Transverse colon (tissue), 4 donors: ENCODE data around the gene PIGC. TPM values are rescaled to one million over a fixed set of nuclear protein-coding genes. Genes with fewer than 3 reads are reported as not detected.

Experiments
- DNase-seq: peaks from one replicate; pipeline ENCODE4 v3.0.0-alpha.2; 2019
- H3K27ac ChIP-seq, 4 donors: fragments of 200-600 bp; sonication (generic); 2 replicates each; pipeline ENCODE4 v1.5.1; 2016 to 2018; ENCODE audit warnings: inconsistent platforms in 4 of 4
- H3K27me3 ChIP-seq: fragments of 200-600 bp; sonication (generic); 2 replicates; pipeline ENCODE4 v1.5.1; 2017; ENCODE audit warnings: inconsistent platforms
- H3K36me3 ChIP-seq, 4 donors: fragments of 200-600 bp; sonication (generic); 2 replicates each; pipeline ENCODE4 v1.5.1; 2017 to 2019; ENCODE audit warnings: inconsistent platforms in 4 of 4
- H3K4me1 ChIP-seq, 4 donors: fragments of 200-600 bp; sonication (generic); 2 replicates each; pipeline ENCODE4 v1.5.1; 2017 to 2020; ENCODE audit warnings: inconsistent platforms in 4 of 4
- H3K4me3 ChIP-seq, 4 donors: fragments of 200-600 bp; sonication (generic); 1 replicate in 1 of 4; 2 replicates in 3 of 4; pipeline versions ENCODE4 v1.5.1 to v1.6.1; 2017 to 2019; ENCODE audit warnings: inconsistent platforms in 4 of 4
- H3K9me3 ChIP-seq, 2 donors: fragments of 200-600 bp; sonication (generic); 2 replicates each; pipeline ENCODE4 v1.5.1; 2017 to 2019; ENCODE audit warnings: inconsistent platforms in 2 of 2
- CTCF ChIP-seq, 5 experiments: fragments of 200-600 bp in 3 of 5; fragments of 450-650 bp in 2 of 5; sonication (generic) in 3 of 5; IDR thresholded peaks; 1 replicate in 2 of 5; 2 replicates in 3 of 5; pipeline ENCODE4 v1.5.1; 2016 to 2017; ENCODE audit warnings: antibody characterized with exemption in 5 of 5, inconsistent platforms in 3 of 5, mild to moderate bottlenecking in 2 of 5, moderate library complexity in 1 of 5
- EP300 ChIP-seq: sonication (generic); formaldehyde crosslinking; IDR thresholded peaks from one replicate; pipeline ENCODE4 v1.6.1; 2017; ENCODE audit warnings: antibody characterized with exemption, low read depth
- POLR2A ChIP-seq: fragments of 450-650 bp; IDR thresholded peaks from one replicate; pipeline ENCODE4 v1.6.1; 2016; ENCODE audit warnings: antibody characterized with exemption, mild to moderate bottlenecking, moderate library complexity
- POLR2AphosphoS5 ChIP-seq, 3 donors: sonication (generic); formaldehyde crosslinking; IDR thresholded peaks; one replicate each; pipeline ENCODE4 v1.6.1; 2016; ENCODE audit warnings: antibody characterized with exemption in 3 of 3
- WGBS, 2 donors: methylation state at CpG; one replicate each; pipeline ENCODE4 v1.1.5; 2018; ENCODE audit warnings: low coverage in 1 of 2; 5-methylcytosine and 5-hydroxymethylcytosine counted together
- in situ Hi-C, 4 donors: fragments of 200-750 bp; cut with MboI; loops; one replicate each; pipeline versions ENCODE4 v1.15.0 to v1.15.1; 2017; ENCODE audit warnings: low sequenced_read_pairs in 3 of 4, low pct_ligation_motif_present in 1 of 4, low pct_unique_long_range_greater_than_20kb in 1 of 4
- intact Hi-C: fragments of 100-400 bp; cut with DNase I; formaldehyde crosslinking; loops from one replicate; pipeline ENCODE4 v1.15.1; 2023; ENCODE audit warnings: low total_unique reads
- total RNA-seq, 4 donors: library from RNA; depleted of rRNA; stranded (reverse); fragments of >200 nt; gene quantifications; one replicate each; pipeline ENCODE4 v1.1.0, GENCODE V29; 2016

The PIGC gene
- total RNA-seq, 4 donors from 2014 or later = 9.8 to 43.8 (median 22.8) TPM

GRCh38 chr1:172468296-172468695 lies 24.4 kb upstream of the PIGC start:
- no peaks in the 10 kb centered on the region for H3K4me1 ChIP-seq
- 80 to 88% methylated on average over 4 to 5 of the region's 5 CpGs for WGBS, 2 donors
- H3K4me3 ChIP-seq = no peak overlapping the region
- in situ Hi-C loops (loop anchor here (25.0 kb wide), 1 partner anchor 244 kb away; no protein-coding TSS in a partner anchor), intact Hi-C loops (no loop called here)
- H3K27me3 ChIP-seq = no peaks in the 10 kb centered on the region
- TF ChIP-seq CTCF (IDR thresholded peaks at IDR 0.05) (no peak), EP300 (no peak), POLR2A (no peak), POLR2AphosphoS5 (IDR thresholded peaks at IDR 0.05) (no peak)
- H3K9me3 ChIP-seq = no peaks in the 10 kb centered on the region
- DNase-seq = no peak
- no peaks in the 10 kb centered on the region for H3K36me3 ChIP-seq
- no peak overlapping the region for H3K27ac ChIP-seq

GRCh38 chr1:172467446-172467845 lies 23.6 kb upstream of the PIGC start:
- H3K9me3 ChIP-seq = no peaks in the 10 kb centered on the region
- in situ Hi-C loops (loop anchor here (25.0 kb wide), 1 partner anchor 245 kb away; no protein-coding TSS in a partner anchor), intact Hi-C loops (no loop called here)
- H3K27ac ChIP-seq = no peak overlapping the region
- DNase-seq = no peak
- WGBS, 2 donors = 49 to 53% methylated on average over 2 to 3 of the region's 3 CpGs
- no peak for TF ChIP-seq EP300
- no peak for TF ChIP-seq POLR2A
- TF ChIP-seq POLR2AphosphoS5 (IDR thresholded peaks at IDR 0.05) = no peak
- no peak for TF ChIP-seq CTCF (IDR thresholded peaks at IDR 0.05)
- H3K4me3 ChIP-seq = no peak overlapping the region
- no peaks in the 10 kb centered on the region for H3K36me3 ChIP-seq
- H3K27me3 ChIP-seq = no peaks in the 10 kb centered on the region
- no peaks in the 10 kb centered on the region for H3K4me1 ChIP-seq

DNA sequence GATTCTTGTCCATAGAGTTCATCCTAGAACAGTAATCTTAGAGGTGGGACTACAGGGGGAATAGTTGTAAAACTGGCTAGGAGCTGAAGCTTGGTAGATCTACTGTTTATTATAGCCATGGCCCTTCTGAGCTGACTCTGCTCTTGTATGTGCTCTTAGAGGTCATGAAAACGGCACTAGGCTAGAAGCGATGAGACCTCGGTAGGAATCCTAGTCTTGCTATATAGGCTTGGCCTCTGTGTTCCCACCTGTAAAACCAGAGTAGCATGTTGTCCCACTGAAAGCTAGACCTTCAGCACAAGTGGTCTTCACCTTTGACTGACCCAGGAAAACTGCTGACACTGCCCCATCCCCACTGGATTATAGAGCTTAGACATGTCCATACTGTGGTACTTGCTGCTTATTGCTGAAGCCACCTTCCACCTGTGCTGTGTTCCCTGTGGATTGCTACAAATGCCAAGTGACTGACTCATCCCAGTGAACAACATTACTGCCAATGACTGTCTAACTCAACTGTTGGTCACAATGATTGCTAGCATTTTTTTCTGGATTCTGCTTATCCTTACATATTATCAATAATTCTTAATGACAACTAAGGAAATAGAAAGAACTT lies 23.0 kb upstream of the PIGC start:
- Histone ChIP-seq H3K36me3 (no peaks in the 10 kb centered on the region), H3K4me1 (no peaks in the 10 kb centered on the region), H3K9me3 (no peaks in the 10 kb centered on the region), H3K4me3 (no peak overlapping the region), H3K27ac (no peak overlapping the region), H3K27me3 (no peaks in the 10 kb centered on the region)
- intact Hi-C loops (no loop called here), in situ Hi-C loops (loop anchor here (25.0 kb wide), 1 partner anchor 245 kb away; no protein-coding TSS in a partner anchor)
- no peak for DNase-seq
- WGBS, 2 donors = 80 to 90% methylated on average over 1 to 3 of the region's 3 CpGs
- no peak for TF ChIP-seq EP300
- no peak for TF ChIP-seq POLR2AphosphoS5 (IDR thresholded peaks at IDR 0.05)
- no peak for TF ChIP-seq POLR2A
- no peak for TF ChIP-seq CTCF (IDR thresholded peaks at IDR 0.05)

GRCh38 chr1:172465617-172466016 lies 21.7 kb upstream of the PIGC start:
- in situ Hi-C loops = loop anchor here (25.0 kb wide), 1 partner anchor 247 kb away; no protein-coding TSS in a partner anchor
- 86% methylated on average over 1 of the region's 1 CpG; no CpG with 5 or more reads in 1 of the 2 donors for WGBS, 2 donors
- H3K36me3 ChIP-seq = no peaks in the 10 kb centered on the region
- no peak for DNase-seq
- H3K4me1 ChIP-seq = no peaks in the 10 kb centered on the region
- no peaks in the 10 kb centered on the region for H3K27me3 ChIP-seq
- H3K4me3 ChIP-seq = no peak overlapping the region
- no peak for TF ChIP-seq POLR2A
- TF ChIP-seq CTCF (IDR thresholded peaks at IDR 0.05) = no peak
- TF ChIP-seq EP300 = no peak
- no peak for TF ChIP-seq POLR2AphosphoS5 (IDR thresholded peaks at IDR 0.05)
- H3K9me3 ChIP-seq = no peaks in the 10 kb centered on the region
- intact Hi-C loops = no loop called here
- H3K27ac ChIP-seq = no peak overlapping the region
